GM12801 (cell line): ENCODE results near the gene CIDEC.

Experiments
- TF ChIP-seq, protein P1 (sequence below): IDR thresholded peaks from one replicate; pipeline ENCODE4 v1.5.1; 2011; ENCODE audit warnings: control low read depth; ENCODE audit not compliant: insufficient read length; ENCODE audit errors: extremely low read depth

The CIDEC gene

DNA sequence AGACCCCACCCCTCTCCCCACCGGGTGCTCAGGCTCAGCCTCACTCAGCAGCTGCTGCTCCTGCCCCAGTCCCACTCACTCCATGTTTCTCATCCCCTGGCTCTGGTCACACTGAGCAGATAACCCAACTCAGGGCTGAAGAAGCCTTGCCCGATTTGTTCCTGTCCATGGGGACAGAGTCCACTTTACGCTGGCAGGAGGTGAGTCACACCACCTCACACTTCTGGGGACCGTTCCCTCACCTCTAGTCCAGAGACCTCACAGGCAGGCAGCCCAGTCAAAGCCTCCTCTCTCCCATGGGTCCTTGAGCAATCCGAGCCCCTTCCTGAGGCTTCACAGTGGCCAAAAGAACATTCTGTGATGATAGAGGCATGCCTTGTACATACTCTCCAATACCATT, 1.4 kb downstream of the CIDEC start:
- TF ChIP-seq, protein P1, sequence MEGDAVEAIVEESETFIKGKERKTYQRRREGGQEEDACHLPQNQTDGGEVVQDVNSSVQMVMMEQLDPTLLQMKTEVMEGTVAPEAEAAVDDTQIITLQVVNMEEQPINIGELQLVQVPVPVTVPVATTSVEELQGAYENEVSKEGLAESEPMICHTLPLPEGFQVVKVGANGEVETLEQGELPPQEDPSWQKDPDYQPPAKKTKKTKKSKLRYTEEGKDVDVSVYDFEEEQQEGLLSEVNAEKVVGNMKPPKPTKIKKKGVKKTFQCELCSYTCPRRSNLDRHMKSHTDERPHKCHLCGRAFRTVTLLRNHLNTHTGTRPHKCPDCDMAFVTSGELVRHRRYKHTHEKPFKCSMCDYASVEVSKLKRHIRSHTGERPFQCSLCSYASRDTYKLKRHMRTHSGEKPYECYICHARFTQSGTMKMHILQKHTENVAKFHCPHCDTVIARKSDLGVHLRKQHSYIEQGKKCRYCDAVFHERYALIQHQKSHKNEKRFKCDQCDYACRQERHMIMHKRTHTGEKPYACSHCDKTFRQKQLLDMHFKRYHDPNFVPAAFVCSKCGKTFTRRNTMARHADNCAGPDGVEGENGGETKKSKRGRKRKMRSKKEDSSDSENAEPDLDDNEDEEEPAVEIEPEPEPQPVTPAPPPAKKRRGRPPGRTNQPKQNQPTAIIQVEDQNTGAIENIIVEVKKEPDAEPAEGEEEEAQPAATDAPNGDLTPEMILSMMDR, result no peak

DNA sequence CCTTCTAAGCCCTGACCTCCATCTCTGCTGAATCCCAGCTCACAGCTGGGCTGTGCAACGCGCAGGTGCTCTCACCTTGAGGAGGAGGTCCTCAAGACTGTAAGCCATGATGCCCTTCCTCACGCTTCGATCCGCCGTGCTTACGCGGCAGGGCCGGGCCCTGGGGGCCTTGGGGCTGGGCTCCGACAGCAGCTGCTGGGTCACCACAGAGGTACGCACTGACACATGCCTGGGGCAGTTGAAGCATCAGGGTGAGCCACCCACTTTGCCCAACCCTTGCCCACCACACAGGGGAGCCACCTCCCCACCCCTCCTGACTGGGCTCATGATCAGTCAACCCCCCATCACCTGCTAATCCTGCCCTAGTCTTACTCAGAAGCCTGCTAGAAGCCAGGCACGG, 3.1 kb downstream of the CIDEC start:
- TF ChIP-seq, protein P1, result no peak

DNA sequence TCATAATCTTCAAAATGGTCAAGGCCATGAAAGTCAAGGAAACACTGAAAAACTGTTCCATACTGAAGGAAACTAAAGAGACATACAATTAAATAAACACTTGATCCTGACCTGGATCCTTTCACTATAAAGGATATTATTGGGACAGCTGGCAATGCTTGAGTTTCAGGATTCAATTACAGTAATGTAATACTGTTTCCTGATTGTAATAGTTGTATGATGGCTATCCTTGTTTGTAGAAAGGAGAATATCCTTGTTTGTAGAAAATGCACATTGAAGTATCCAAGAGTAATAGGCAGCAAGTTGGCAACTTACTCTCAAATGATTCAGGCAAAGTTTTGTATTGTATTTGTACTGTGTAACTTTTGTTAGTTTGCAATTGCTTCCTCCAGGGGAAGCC, 4.6 kb downstream of the CIDEC start:
- TF ChIP-seq, protein P1, result no peak

DNA sequence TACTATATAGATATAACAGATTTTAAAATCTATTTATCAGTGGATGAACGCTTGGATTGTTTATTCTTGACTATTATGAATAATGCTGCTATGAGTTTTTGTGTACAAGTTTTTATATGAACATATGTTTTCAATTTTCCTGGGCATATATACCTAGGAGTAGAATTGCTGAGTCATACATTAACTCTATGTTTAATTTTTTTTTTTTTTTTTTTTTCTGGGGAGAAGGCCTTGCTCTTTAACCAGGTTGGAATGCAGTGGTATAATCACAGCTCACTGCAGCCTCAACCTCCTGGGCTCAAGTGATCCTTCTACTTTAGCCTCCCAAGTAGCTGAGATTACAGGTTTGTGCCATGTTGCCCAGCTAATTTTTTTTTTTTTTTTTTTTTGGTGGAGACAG, 9.1 kb downstream of the CIDEC start:
- TF ChIP-seq, protein P1, result no peak

DNA sequence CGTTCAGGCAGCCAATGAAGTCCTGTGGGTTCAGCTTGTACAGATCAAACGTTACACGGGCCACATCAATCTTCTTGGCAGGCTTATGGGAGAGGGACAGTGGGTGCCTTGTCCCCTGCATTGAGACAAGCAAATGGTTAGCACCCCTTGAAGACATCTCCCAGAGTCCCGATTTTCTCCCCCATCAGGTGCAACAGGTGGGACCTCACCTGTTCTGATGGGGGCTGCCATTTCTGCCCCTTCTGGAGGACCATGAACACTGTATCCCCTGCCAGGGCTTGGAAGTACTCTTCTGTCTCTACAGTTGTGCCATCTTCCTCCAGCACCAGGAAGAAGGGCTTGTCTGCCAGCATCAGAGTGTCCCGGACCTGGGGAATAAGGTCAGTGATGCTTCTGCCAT, 10.1 kb downstream of the CIDEC start:
- TF ChIP-seq, protein P1, result no peak

DNA sequence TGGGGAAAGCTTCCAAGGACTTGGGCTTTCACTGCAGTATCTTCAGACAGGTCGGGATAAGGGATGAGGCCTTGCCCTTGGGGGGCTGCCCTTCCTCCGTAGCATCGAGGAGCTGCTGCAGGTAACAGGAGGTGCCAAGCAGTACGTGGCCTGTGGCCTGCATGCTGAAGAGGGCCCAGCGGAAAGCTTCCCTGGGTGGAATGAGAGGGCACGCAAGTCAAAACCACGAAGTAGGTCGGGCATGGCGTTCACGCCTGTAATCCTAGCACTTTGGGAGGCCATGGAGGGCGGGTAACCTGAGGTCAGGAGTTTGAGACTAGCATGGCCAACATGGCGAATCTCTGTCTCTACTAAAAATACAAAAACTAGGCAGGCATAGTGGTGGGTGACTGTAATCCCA, 12.9 kb downstream of the CIDEC start:
- TF ChIP-seq, protein P1, result no peak

DNA sequence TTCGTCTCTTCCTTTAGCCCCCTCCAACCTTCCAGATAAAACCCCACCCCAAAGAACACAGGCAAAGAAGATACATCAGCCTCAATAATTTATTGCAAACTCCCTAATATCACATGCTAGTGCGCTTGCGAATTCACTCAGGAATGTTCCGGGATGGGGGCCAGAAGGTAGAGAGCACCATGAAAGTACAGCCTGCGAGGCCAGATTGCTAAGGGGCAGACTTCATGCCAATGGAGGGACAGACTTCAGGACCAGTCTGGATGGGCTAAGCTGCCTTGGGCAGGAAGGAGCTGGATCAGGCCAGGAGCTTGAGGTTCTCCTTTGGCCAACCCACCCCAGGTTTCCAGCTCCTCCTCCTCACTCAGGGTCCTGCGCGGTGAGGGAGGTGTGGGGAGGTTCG, 13.4 kb downstream of the CIDEC start:
- TF ChIP-seq, protein P1, result no peak
